ENCODE results near the gene KCNG3. TPM values are rescaled to one million over a fixed set of nuclear protein-coding genes. Genes with fewer than 3 reads are reported as not detected.

The KCNG3 gene
- total and polyA plus RNA-seq, 2 of the 13 experiments (the other 11 are each of a cell fraction or from before 2014, with no cell fraction given): 2.8 to 4.8 TPM

DNA sequence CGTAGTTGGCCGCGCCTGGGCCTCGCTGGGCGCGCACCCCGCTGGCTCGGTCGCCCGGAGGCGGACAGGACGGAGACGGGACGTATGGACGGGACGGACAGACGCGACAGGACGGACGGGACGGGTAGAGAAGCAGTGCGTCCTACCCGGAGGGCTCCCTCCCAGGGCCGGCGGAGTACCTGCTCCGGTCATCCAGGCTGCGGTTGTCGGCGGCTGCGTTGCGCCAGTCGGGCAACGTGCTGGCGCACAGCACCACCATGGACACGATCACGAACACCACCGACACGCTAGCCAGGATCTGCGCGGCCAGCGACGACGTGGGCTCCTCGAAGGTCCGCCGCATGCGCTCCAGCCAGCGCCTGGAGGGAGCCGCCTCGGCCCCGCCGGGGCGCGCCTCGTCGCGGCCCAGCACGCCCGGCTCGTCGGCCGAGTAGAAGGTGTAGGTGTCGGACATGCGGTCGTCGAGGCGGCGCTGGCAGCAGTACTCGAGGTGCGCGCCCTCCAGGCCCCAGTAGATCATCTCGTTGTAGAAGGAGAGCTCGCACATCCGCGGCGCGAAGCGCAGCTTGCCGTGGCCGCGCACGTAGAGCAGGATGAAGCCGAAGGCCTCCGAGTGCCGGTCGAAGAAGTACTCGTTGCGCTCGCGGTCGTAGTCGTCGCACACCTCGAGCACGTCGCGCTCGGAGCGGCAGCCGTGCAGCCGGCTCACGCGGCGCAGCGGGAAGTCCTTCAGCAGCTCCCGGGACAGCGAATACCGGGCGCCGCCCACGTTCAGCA, 903 bp downstream of the KCNG3 start (continued):
- no peak for TF ChIP-seq FOXA1 (IDR thresholded peaks at IDR 0.05)
- no peak for TF ChIP-seq FOXA1 (CRISPR knock-in tag; IDR thresholded peaks at IDR 0.05)
- TF ChIP-seq RNF2 (conservative IDR thresholded peaks at IDR 0.05; ENCODE audit: low read depth): no peak

DNA sequence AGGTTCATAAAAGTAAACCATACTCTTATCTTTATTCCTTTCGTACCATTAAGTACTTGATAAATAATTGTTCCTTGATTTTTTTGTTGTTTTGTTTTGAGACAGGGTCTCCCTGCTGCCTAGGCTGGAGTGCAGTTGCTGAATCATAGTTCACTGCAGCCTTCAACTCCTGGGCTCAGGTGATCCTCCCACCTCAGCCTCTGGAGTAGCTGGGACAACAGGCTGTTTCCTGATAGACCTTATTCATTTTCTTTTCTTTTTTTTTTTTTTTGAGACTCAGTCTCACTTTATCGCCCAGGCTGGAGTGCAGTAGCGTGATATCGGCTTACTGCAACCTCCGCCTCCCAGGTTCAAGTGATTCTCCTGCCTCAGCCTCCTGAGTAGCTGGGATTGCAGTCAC, 5.5 kb downstream of the KCNG3 start:
- ATAC-seq: no peak
- POLR2A ChIA-PET: interaction anchor here (1.9 kb wide), 1 partner anchor 16 kb away, joined by 4 read pairs; no protein-coding TSS in a partner anchor
- intact Hi-C loops (cut with micrococcal nuclease; ENCODE audit: unreplicated experiment) (no loop called here), in situ Hi-C loops (cut with HindIII; ENCODE audit: extremely low pct_ligation_motif_present, low pct_unique_long_range_greater_than_20kb) (no loop called here)
- Histone ChIP-seq H2AFZ (ENCODE audit: low read length) (no peak overlapping the region), H3K4me1 (ENCODE audit: insufficient read depth, low read length) (peaks cover 81% of the 10 kb centered on the region), H3K4me2 (ENCODE audit: low read depth, low read length) (no peak overlapping the region), H3K27me3 (ENCODE audit: control insufficient read depth in 1 of 2, insufficient read depth in 2 of 2, low read length in 2 of 2) (no peaks in the 10 kb centered on the region), H3K9ac (ENCODE audit: insufficient read depth, low read depth, low read length) (no peak overlapping the region), H3K9me3 (ENCODE audit: low read length) (no peaks in the 10 kb centered on the region), H3K27ac (ENCODE audit: extremely low read length, insufficient read depth, low read length) (no peak overlapping the region), H3K36me3 (replicated peaks in 1 of 2; ENCODE audit: control insufficient read depth in 1 of 2, insufficient read depth in 2 of 2, low read length in 2 of 2) (peaks cover 0 to 1% of the 10 kb centered on the region in 2 experiments; a peak in 1 of 5 replicates), H4K20me1 (ENCODE audit: insufficient read depth, low read length) (no peaks in the 10 kb centered on the region), H3K4me3 (replicated peaks in 1 of 3; ENCODE audit: insufficient read depth in 1 of 3, low read depth in 2 of 3, low read length in 3 of 3) (no peak overlapping the region), H3K79me2 (ENCODE audit: insufficient read depth, low read length) (peaks cover 86% of the 10 kb centered on the region)
- TF ChIP-seq, protein P1, sequence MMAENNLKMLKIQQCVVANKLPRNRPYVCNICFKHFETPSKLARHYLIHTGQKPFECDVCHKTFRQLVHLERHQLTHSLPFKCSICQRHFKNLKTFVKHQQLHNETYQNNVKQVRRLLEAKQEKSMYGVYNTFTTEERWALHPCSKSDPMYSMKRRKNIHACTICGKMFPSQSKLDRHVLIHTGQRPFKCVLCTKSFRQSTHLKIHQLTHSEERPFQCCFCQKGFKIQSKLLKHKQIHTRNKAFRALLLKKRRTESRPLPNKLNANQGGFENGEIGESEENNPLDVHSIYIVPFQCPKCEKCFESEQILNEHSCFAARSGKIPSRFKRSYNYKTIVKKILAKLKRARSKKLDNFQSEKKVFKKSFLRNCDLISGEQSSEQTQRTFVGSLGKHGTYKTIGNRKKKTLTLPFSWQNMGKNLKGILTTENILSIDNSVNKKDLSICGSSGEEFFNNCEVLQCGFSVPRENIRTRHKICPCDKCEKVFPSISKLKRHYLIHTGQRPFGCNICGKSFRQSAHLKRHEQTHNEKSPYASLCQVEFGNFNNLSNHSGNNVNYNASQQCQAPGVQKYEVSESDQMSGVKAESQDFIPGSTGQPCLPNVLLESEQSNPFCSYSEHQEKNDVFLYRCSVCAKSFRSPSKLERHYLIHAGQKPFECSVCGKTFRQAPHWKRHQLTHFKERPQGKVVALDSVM (CRISPR knock-in tag; IDR thresholded peaks at IDR 0.05): peak; percentile 86
- TF ChIP-seq, protein P2, sequence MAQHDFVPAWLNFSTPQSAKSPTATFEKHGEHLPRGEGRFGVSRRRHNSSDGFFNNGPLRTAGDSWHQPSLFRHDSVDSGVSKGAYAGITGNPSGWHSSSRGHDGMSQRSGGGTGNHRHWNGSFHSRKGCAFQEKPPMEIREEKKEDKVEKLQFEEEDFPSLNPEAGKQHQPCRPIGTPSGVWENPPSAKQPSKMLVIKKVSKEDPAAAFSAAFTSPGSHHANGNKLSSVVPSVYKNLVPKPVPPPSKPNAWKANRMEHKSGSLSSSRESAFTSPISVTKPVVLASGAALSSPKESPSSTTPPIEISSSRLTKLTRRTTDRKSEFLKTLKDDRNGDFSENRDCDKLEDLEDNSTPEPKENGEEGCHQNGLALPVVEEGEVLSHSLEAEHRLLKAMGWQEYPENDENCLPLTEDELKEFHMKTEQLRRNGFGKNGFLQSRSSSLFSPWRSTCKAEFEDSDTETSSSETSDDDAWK (CRISPR knock-in tag; IDR thresholded peaks at IDR 0.05): no peak
- no peak for TF ChIP-seq ZNF83 (CRISPR knock-in tag; IDR thresholded peaks at IDR 0.05; ENCODE audit: borderline replicate concordance)
- TF ChIP-seq KDM3A (CRISPR knock-in tag; IDR thresholded peaks at IDR 0.05; ENCODE audit: low read depth): no peak
- no peak for FAIRE-seq
- CTCF ChIA-PET (ENCODE audit: low intra/inter-chr PET ratio, low total read pairs): no interaction called here
- 96% methylated on average over 5 of the region's 5 CpGs for WGBS (ENCODE audit: low lambda C conversion rate)
- BruUV-seq (replicated peaks): no TSS peak
- no peak for DNase-seq (ENCODE audit: low spot score)
